Activated T-helper 9 cell treated with anti-CD3 and anti-CD28 coated beads, Interleukin-2, amount 50 U/mL, for 16 hours (primary cell): ENCODE data around the gene UNC5C.

Experiments used
- DNase-seq: peaks from one replicate; pipeline ENCODE4 v3.0.0-alpha.2; 2020; ENCODE audit warnings: low read depth

UNC5C gene

GRCh38 chr4:95393821-95394220 is 155.0 kb downstream of the UNC5C start:
- DNase-seq: no peak

- DNase-seq: no peak
Measured at GRCh38 chr4:95388911-95389310, 159.9 kb downstream of the UNC5C start.

GRCh38 chr4:95387719-95388118 is 161.1 kb downstream of the UNC5C start:
- DNase-seq: no peak

- no peak for DNase-seq
Measured at GRCh38 chr4:95386410-95386809, 162.4 kb downstream of the UNC5C start.

- no peak for DNase-seq
Measured at GRCh38 chr4:95381843-95382580, 166.8 kb downstream of the UNC5C start.

- no peak for DNase-seq
Measured at GRCh38 chr4:95379633-95380032, 169.1 kb downstream of the UNC5C start.

- DNase-seq: no peak
Measured at GRCh38 chr4:95377366-95377900, 171.3 kb downstream of the UNC5C start.

- no peak for DNase-seq
Measured at GRCh38 chr4:95371476-95372224, 177.1 kb downstream of the UNC5C start.

GRCh38 chr4:95367824-95368223 is 180.9 kb downstream of the UNC5C start:
- no peak for DNase-seq

GRCh38 chr4:95363966-95364365 is 184.8 kb downstream of the UNC5C start:
- DNase-seq: no peak

- no peak for DNase-seq
Measured at GRCh38 chr4:95363559-95363925, 185.2 kb downstream of the UNC5C start.

- DNase-seq: no peak
Measured at GRCh38 chr4:95362906-95363558, 185.7 kb downstream of the UNC5C start.

- DNase-seq: no peak
Measured at GRCh38 chr4:95362066-95362465, 186.7 kb downstream of the UNC5C start.

- DNase-seq: no peak
Measured at GRCh38 chr4:95361696-95361965, 187.1 kb downstream of the UNC5C start.

GRCh38 chr4:95360906-95361695 is 187.7 kb downstream of the UNC5C start:
- no peak for DNase-seq

- DNase-seq: no peak
Measured at GRCh38 chr4:95360256-95360903, 188.4 kb downstream of the UNC5C start.

- no peak for DNase-seq
Measured at GRCh38 chr4:95358421-95358820, 190.4 kb downstream of the UNC5C start.

GRCh38 chr4:95355021-95355420 is 193.8 kb downstream of the UNC5C start:
- no peak for DNase-seq

- DNase-seq: no peak
Measured at GRCh38 chr4:95348418-95348817, 200.4 kb downstream of the UNC5C start.

- DNase-seq: no peak
Measured at GRCh38 chr4:95343235-95343634, 205.5 kb downstream of the UNC5C start.

- DNase-seq: no peak
Measured at GRCh38 chr4:95340191-95340590, 208.6 kb downstream of the UNC5C start.

GRCh38 chr4:95325665-95326064 is 223.1 kb downstream of the UNC5C start:
- DNase-seq: no peak
